Measurements from ENCODE around the gene THOP1.

The THOP1 gene

DNA sequence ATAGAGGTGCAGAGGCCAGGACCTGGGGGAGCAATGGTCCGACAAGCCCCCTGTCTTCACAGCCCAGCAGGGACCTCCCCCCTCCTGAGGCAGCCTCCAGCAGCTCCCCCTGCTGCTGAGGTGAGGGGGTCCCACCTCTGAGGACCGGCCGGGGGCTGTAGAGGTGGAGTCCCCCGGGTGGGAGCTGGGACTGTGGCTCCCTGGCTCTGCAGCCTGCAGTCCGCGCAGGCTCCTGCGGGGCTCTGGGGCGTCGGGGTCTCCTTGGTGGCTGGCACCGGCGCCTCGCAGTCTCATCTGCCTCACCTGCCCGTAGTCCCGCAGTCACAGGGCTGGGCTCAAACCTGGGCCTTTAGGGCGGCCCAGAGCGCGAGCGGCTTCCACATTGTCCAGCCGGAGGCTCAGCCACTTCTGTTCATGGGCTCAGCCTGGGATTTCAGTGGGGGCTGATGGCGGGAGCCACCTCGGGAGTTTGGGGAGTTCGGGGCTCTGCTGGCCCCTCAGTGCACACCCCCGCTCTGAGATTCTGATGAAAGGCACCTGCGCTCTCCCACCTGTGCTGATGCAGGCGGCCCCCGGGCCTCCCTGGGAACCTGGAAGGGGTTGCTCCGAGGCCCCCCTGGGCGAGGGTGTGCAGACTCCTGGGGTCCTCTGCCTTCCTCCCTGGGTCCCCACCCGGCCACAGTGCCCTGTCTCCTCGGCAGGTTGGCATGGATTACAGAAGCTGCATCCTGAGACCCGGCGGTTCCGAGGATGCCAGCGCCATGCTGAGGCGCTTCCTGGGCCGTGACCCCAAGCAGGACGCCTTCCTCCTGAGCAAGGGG lies 27.3 kb downstream of the THOP1 start:
- Histone ChIP-seq H3K4me1 (ENCODE audit: control insufficient read depth in 1 of 2, insufficient read depth in 1 of 2, low read depth in 1 of 2, low read length in 1 of 2) (no peaks in the 10 kb centered on the region), H3K9me3 (no peaks in the 10 kb centered on the region), H3K27ac (no peak overlapping the region), H3K27me3 (no peaks in the 10 kb centered on the region), H3K36me3 (peaks cover 49% of the 10 kb centered on the region), H3K4me3 (ENCODE audit: low read depth in 1 of 2, low read length in 1 of 2) (no peak overlapping the region)
- TF ChIP-seq, protein P1, sequence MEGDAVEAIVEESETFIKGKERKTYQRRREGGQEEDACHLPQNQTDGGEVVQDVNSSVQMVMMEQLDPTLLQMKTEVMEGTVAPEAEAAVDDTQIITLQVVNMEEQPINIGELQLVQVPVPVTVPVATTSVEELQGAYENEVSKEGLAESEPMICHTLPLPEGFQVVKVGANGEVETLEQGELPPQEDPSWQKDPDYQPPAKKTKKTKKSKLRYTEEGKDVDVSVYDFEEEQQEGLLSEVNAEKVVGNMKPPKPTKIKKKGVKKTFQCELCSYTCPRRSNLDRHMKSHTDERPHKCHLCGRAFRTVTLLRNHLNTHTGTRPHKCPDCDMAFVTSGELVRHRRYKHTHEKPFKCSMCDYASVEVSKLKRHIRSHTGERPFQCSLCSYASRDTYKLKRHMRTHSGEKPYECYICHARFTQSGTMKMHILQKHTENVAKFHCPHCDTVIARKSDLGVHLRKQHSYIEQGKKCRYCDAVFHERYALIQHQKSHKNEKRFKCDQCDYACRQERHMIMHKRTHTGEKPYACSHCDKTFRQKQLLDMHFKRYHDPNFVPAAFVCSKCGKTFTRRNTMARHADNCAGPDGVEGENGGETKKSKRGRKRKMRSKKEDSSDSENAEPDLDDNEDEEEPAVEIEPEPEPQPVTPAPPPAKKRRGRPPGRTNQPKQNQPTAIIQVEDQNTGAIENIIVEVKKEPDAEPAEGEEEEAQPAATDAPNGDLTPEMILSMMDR (IDR thresholded peaks at IDR 0.05): no peak

DNA sequence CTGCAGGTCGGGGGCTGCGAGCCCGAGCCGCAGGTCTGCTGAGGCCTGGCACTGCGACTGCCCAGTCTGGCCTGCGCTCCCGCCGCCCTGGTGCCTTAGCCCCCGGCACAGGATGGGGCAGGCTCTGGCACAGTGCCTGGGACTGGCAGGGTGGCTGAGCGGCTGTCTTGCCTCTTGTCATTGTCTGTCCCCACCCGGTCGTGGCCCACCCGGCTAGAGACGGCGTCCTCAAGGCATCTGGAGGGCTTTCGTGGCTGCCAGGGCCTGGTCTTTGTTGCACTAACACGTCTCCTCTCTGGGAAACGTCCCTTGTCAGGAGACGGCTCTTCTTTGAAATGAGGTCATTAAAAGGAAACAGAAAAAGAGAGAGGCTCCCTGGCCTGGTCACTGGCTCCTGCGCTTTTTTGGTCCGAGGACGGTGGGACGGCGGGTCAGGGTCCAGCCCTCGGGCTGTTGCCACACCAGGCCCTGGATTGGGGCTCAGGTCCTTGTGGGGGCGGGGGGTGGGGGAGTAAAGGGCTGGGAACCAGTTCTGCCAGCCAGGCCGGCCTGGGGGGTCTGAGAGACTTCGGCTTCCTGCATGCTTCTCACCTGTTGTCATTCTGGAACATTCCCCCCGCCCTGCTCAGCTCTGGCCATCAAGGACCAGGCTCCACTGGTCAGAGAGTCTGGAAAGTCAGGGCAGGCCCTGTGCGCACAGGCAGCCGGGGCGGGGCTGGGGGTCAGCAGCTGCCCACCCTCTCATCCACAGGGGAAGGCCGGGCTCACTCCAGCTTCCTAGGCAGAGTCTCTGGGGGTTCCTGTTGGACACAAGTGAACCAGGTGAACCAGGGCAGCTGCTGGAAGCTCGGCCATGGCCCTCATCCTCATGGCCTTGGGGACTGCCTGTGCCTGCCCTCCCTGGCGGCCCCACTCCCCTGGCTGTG lies 28.2 kb downstream of the THOP1 start:
- peaks cover 41% of the 10 kb centered on the region for H3K36me3 ChIP-seq
- no peaks in the 10 kb centered on the region for H3K4me1 ChIP-seq (ENCODE audit: control insufficient read depth in 1 of 2, insufficient read depth in 1 of 2, low read depth in 1 of 2, low read length in 1 of 2)
- no peak overlapping the region for H3K27ac ChIP-seq
- H3K9me3 ChIP-seq: no peaks in the 10 kb centered on the region
- H3K4me3 ChIP-seq (ENCODE audit: low read depth in 1 of 2, low read length in 1 of 2): no peak overlapping the region
- TF ChIP-seq, protein P1 (IDR thresholded peaks at IDR 0.05): no peak
- no peaks in the 10 kb centered on the region for H3K27me3 ChIP-seq

DNA sequence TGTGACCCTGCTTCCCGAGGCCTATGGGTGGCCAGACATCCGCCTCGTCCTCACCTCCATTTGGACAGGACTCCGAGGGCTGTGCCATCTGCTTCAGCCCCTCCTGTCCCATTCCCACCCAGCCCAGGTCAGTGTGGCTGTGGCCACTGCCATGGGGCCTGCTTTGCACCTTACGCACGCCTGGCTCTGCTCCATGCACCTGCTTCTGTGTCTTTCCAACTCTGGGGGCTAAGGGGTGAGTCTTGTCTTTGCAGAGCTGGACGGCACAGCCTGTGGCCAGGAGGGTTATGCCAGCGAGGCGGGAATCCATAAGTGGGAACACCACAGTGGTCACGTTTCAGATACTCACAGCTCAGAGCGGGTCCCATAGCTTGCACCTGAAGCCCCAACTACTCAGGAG lies 29.1 kb downstream of the THOP1 start:
- Histone ChIP-seq H3K36me3 (peaks cover 31% of the 10 kb centered on the region), H3K9me3 (no peaks in the 10 kb centered on the region), H3K27ac (no peak overlapping the region), H3K4me1 (ENCODE audit: control insufficient read depth in 1 of 2, insufficient read depth in 1 of 2, low read depth in 1 of 2, low read length in 1 of 2) (peaks cover 3% of the 10 kb centered on the region in 2 experiments), H3K27me3 (no peaks in the 10 kb centered on the region), H3K4me3 (ENCODE audit: low read depth in 1 of 2, low read length in 1 of 2) (no peak overlapping the region)
- TF ChIP-seq, protein P1 (IDR thresholded peaks at IDR 0.05): no peak

DNA sequence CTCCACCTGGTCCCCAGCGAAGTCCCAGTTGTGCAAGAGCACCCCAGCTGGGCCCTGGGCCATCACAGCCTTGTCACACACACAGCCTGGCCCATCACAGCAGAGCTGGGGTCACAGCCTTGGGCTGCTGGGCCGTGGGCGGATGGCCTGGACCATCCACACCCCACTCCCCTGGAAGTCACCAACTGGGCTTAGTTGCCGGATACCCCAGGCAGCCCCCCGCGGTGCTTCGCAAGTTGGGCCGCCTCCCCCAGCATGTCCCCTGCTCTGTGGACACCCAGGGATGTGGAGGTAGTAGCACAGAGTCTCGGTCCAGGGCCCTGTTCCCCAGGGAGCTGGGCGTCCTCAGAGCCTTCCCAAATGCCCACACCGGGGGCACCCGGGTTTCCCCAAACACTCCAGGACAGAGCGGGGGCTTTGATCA lies 29.9 kb downstream of the THOP1 start:
- H3K4me1 ChIP-seq (ENCODE audit: control insufficient read depth in 1 of 2, insufficient read depth in 1 of 2, low read depth in 1 of 2, low read length in 1 of 2): peaks cover 7 to 10% of the 10 kb centered on the region in 2 experiments
- H3K36me3 ChIP-seq: peaks cover 24% of the 10 kb centered on the region
- no peak overlapping the region for H3K4me3 ChIP-seq (ENCODE audit: low read depth in 1 of 2, low read length in 1 of 2)

DNA sequence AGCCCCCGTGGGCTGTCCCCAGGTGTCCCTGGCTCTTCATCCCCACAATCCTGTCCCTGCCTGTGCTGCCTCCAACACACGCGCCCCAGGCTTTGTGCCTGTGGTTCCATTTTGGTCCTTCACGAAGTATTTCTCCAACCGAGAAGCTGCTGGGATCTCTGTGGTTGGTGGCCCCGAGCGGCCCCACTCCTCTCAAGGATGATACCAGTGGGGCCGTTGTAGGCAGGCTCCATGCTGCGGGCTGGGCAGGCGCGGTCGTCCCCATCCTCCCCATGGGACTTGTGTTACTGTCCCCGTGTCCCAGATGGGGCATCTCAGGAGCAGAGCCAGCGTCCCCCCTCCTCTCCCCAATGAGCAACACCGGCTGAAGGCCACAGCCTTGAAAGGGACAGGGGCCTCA lies 30.6 kb downstream of the THOP1 start:
- Histone ChIP-seq H3K4me1 (ENCODE audit: control insufficient read depth in 1 of 2, insufficient read depth in 1 of 2, low read depth in 1 of 2, low read length in 1 of 2) (peaks cover 10 to 12% of the 10 kb centered on the region in 2 experiments), H3K27me3 (peaks cover 4% of the 10 kb centered on the region), H3K4me3 (ENCODE audit: low read depth in 1 of 2, low read length in 1 of 2) (no peak overlapping the region), H3K9me3 (no peaks in the 10 kb centered on the region), H3K36me3 (peaks cover 16% of the 10 kb centered on the region), H3K27ac (no peak overlapping the region)
- TF ChIP-seq, protein P1 (IDR thresholded peaks at IDR 0.05): no peak

More for the DNA sequence above, 29.9 kb downstream of the THOP1 start:
- Histone ChIP-seq H3K9me3 (no peaks in the 10 kb centered on the region), H3K27ac (no peak overlapping the region), H3K27me3 (peaks cover 2% of the 10 kb centered on the region)
- TF ChIP-seq, protein P1 (IDR thresholded peaks at IDR 0.05): no peak
